ENCODE results near the gene KHDC1.
"Not testable (repeated sequence)": the region's sequence is repeated elsewhere in the genome, so short reads cannot be mapped to it uniquely, and the experiment has no call there.

KHDC1 gene

DNA sequence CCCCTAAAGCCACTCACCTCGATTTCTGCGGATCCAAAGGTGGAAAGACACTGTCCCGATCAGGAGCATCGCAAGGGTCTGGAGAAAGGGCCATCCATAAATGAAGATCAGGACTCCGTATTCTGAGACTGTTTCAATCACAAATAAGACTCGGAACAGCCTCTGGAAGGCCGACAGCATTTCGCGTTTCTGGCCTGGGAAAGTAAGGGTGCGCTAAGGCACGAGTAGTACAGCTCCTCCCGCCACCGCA lies 46.5 kb upstream of the KHDC1 start:
- peak overlapping the region; percentile 76 for H2AFZ ChIP-seq (ENCODE audit: low read length)
- H3K4me3 ChIP-seq (ENCODE audit: low read length) = peak overlapping the region; percentile 66
- DNase-seq = no peak
- H3K9ac ChIP-seq (ENCODE audit: low read length) = peak overlapping the region; percentile 67
- TF ChIP-seq EZH2phosphoT487 (IDR thresholded peaks at IDR 0.05; ENCODE audit: low read length) = no peak
- TF ChIP-seq CTCF (IDR thresholded peaks at IDR 0.05; ENCODE audit: low read length) = no peak
- no peak for TF ChIP-seq EZH2 (optimal IDR thresholded peaks at IDR 0.05; ENCODE audit: low read depth, low read length)
- H3K27ac ChIP-seq (ENCODE audit: low read length) = peak overlapping the region; percentile 32; the same call in 1 of the 2 replicates
- no peaks in the 10 kb centered on the region for H3F3A ChIP-seq (ENCODE audit: insufficient read depth, low read length)
- H3K36me3 ChIP-seq (replicated peaks; ENCODE audit: insufficient read depth, low read length) = no peaks in the 10 kb centered on the region
- no peaks in the 10 kb centered on the region for H3K27me3 ChIP-seq (replicated peaks; ENCODE audit: insufficient read depth, low read length)
- peak overlapping the region; percentile 83 for H3K4me2 ChIP-seq (ENCODE audit: low read depth, low read length)
- H3K9me2 ChIP-seq (replicated peaks; ENCODE audit: insufficient read depth, low read length) = no peaks in the 10 kb centered on the region
- H4K20me1 ChIP-seq (ENCODE audit: insufficient read depth, low read length) = no peaks in the 10 kb centered on the region
- no peaks in the 10 kb centered on the region for H3K9me3 ChIP-seq (replicated peaks; ENCODE audit: insufficient read depth, low read length)
- H3K4me1 ChIP-seq (ENCODE audit: low read length) = no peaks in the 10 kb centered on the region
- peaks cover 22% of the 10 kb centered on the region for H3K79me2 ChIP-seq (ENCODE audit: low read length)

DNA sequence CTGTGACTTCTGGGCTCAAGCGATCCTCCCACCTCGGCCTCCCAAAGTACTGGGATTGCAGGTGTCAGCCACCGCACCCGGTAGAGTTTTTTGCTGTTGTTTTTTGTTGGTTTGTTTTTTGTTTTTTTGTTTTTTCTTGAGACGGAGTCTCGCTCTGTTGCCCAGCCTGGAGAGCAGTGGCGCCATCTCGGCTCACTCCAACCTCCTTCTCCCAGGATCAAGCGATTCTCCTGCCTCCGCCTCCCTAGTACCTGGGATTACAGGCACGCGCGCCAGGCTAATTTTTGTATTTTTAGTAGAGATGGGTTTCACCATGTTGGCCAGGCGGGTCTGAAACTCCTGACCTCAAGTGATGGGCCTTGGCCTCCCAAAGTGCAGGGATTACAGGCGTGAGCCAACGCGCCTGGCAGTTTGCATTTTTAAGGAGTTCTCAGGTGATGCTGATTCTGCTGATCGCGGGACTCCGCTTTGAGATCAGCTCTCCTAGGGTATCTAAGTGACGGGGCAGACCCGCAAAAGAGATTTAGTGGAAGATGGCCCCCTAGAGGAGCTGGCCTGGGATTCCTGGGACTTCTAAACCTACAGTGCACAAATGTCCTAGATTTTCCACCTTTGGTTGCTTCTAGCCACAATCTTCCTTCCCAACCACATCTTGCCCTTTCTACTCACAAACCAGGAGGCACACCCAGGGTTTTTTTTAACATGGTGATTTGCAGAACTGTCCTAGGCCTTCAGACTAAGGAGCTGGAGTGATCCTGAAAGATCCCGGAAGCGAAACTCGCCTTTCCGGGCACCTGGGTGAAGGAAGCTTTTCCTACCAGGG lies 45.9 kb upstream of the KHDC1 start:
- Histone ChIP-seq H3K4me1 (ENCODE audit: low read length) (no peaks in the 10 kb centered on the region), H3K79me2 (ENCODE audit: low read length) (peaks cover 22% of the 10 kb centered on the region), H3K27me3 (replicated peaks; ENCODE audit: insufficient read depth, low read length) (no peaks in the 10 kb centered on the region), H4K20me1 (ENCODE audit: insufficient read depth, low read length) (no peaks in the 10 kb centered on the region), H3K9ac (ENCODE audit: low read length) (peak overlapping the region; percentile 67), H3K4me3 (ENCODE audit: low read length) (peak overlapping the region; percentile 66), H3K4me2 (ENCODE audit: low read depth, low read length) (peak overlapping the region; percentile 83), H3K9me2 (replicated peaks; ENCODE audit: insufficient read depth, low read length) (no peaks in the 10 kb centered on the region), H3K36me3 (replicated peaks; ENCODE audit: insufficient read depth, low read length) (no peaks in the 10 kb centered on the region), H3K9me3 (replicated peaks; ENCODE audit: insufficient read depth, low read length) (no peaks in the 10 kb centered on the region), H3K27ac (ENCODE audit: low read length) (no peak overlapping the region), H2AFZ (ENCODE audit: low read length) (peak overlapping the region; percentile 76), H3F3A (ENCODE audit: insufficient read depth, low read length) (no peaks in the 10 kb centered on the region)
- TF ChIP-seq EZH2 (optimal IDR thresholded peaks at IDR 0.05; ENCODE audit: low read depth, low read length) (no peak), EZH2phosphoT487 (IDR thresholded peaks at IDR 0.05; ENCODE audit: low read length) (no peak), CTCF (IDR thresholded peaks at IDR 0.05; ENCODE audit: low read length) (no peak)
- DNase-seq = no peak

- H3K79me2 ChIP-seq (ENCODE audit: low read length) = peaks cover 30% of the 10 kb centered on the region
- H3K27ac ChIP-seq (ENCODE audit: low read length) = not testable (repeated sequence)
Measured at GRCh38 chr6:73303773-73304172, 40.8 kb upstream of the KHDC1 start.

DNA sequence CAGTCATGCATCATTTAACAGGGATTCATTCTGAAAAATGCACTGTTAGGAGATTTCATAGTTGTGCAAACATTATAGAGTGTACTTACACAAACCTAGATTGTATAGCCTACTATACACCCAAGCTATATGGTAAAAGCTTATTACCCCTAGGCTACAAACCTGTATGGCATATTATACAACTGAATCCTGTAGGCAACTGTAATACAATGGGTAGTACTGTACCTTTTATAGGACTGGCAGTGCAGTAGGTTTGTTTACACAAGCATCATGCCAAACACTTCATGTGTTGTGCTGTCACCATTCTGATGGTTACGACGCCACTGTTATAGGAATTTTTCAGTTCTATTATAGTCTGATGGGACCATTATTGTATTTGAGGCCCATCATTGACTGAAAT lies 39.3 kb upstream of the KHDC1 start:
- no peaks in the 10 kb centered on the region for H4K20me1 ChIP-seq (ENCODE audit: insufficient read depth, low read length)
- H3F3A ChIP-seq (ENCODE audit: insufficient read depth, low read length) = no peaks in the 10 kb centered on the region
- no peak for TF ChIP-seq CTCF (IDR thresholded peaks at IDR 0.05; ENCODE audit: low read length)
- no peak for TF ChIP-seq EZH2phosphoT487 (IDR thresholded peaks at IDR 0.05; ENCODE audit: low read length)
- no peak for TF ChIP-seq EZH2 (optimal IDR thresholded peaks at IDR 0.05; ENCODE audit: low read depth, low read length)
- no peak overlapping the region for H2AFZ ChIP-seq (ENCODE audit: low read length)
- peaks cover 24% of the 10 kb centered on the region for H3K79me2 ChIP-seq (ENCODE audit: low read length)
- H3K9me3 ChIP-seq (replicated peaks; ENCODE audit: insufficient read depth, low read length) = no peaks in the 10 kb centered on the region
- no peaks in the 10 kb centered on the region for H3K4me1 ChIP-seq (ENCODE audit: low read length)
- DNase-seq = no peak
- no peaks in the 10 kb centered on the region for H3K27me3 ChIP-seq (replicated peaks; ENCODE audit: insufficient read depth, low read length)
- no peak overlapping the region for H3K4me2 ChIP-seq (ENCODE audit: low read depth, low read length)
- no peak overlapping the region for H3K27ac ChIP-seq (ENCODE audit: low read length)
- H3K36me3 ChIP-seq (replicated peaks; ENCODE audit: insufficient read depth, low read length) = no peaks in the 10 kb centered on the region
- no peak overlapping the region for H3K9ac ChIP-seq (ENCODE audit: low read length)
- no peaks in the 10 kb centered on the region for H3K9me2 ChIP-seq (replicated peaks; ENCODE audit: insufficient read depth, low read length)
- no peak overlapping the region for H3K4me3 ChIP-seq (ENCODE audit: low read length)

More at GRCh38 chr6:73303773-73304172, 40.8 kb upstream of the KHDC1 start:
- not testable (repeated sequence) for H3K36me3 ChIP-seq (replicated peaks; ENCODE audit: insufficient read depth, low read length); H3K4me2 ChIP-seq (ENCODE audit: low read depth, low read length); H2AFZ ChIP-seq (ENCODE audit: low read length); H3K9me3 ChIP-seq (replicated peaks; ENCODE audit: insufficient read depth, low read length); H3K27me3 ChIP-seq (replicated peaks; ENCODE audit: insufficient read depth, low read length); H3K4me3 ChIP-seq (ENCODE audit: low read length); H3F3A ChIP-seq (ENCODE audit: insufficient read depth, low read length); DNase-seq; H3K9me2 ChIP-seq (replicated peaks; ENCODE audit: insufficient read depth, low read length); H3K4me1 ChIP-seq (ENCODE audit: low read length); H3K9ac ChIP-seq (ENCODE audit: low read length); H4K20me1 ChIP-seq (ENCODE audit: insufficient read depth, low read length)
